ENCODE data around the gene ATL3.

The ATL3 gene

GRCh38 chr11:63708764-63709163 is 37.6 kb upstream of the ATL3 start:
- H3K4me1 ChIP-seq (ENCODE audit: low read length), result no peaks in the 10 kb centered on the region
- H3F3A ChIP-seq (ENCODE audit: insufficient read depth, low read length), result no peaks in the 10 kb centered on the region
- no peaks in the 10 kb centered on the region for H3K36me3 ChIP-seq (replicated peaks; ENCODE audit: insufficient read depth, low read length)
- no peak overlapping the region for H3K27ac ChIP-seq (ENCODE audit: low read length)
- H3K79me2 ChIP-seq (ENCODE audit: low read length), result peaks cover 95% of the 10 kb centered on the region
- H3K9me2 ChIP-seq (replicated peaks; ENCODE audit: insufficient read depth, low read length), result no peaks in the 10 kb centered on the region
- no peak for DNase-seq
- H4K20me1 ChIP-seq (ENCODE audit: insufficient read depth, low read length), result no peaks in the 10 kb centered on the region; the same call in 1 of the 2 replicates
- TF ChIP-seq EZH2 (optimal IDR thresholded peaks at IDR 0.05; ENCODE audit: low read depth, low read length) (no peak), CTCF (IDR thresholded peaks at IDR 0.05; ENCODE audit: low read length) (no peak), EZH2phosphoT487 (IDR thresholded peaks at IDR 0.05; ENCODE audit: low read length) (no peak)
- no peak overlapping the region for H3K4me2 ChIP-seq (ENCODE audit: low read depth, low read length)
- H3K9ac ChIP-seq (ENCODE audit: low read length), result no peak overlapping the region
- no peak overlapping the region for H2AFZ ChIP-seq (ENCODE audit: low read length)
- no peaks in the 10 kb centered on the region for H3K27me3 ChIP-seq (replicated peaks; ENCODE audit: insufficient read depth, low read length)
- H3K4me3 ChIP-seq (ENCODE audit: low read length), result no peak overlapping the region
- H3K9me3 ChIP-seq (replicated peaks; ENCODE audit: insufficient read depth, low read length), result no peaks in the 10 kb centered on the region

- H3K9ac ChIP-seq (ENCODE audit: low read length), result no peak overlapping the region
- peaks cover 86% of the 10 kb centered on the region for H3K79me2 ChIP-seq (ENCODE audit: low read length)
Observed at GRCh38 chr11:63705526-63705925, 34.4 kb upstream of the ATL3 start.

GRCh38 chr11:63699896-63700295 is 28.7 kb upstream of the ATL3 start:
- peaks cover 83% of the 10 kb centered on the region for H3K79me2 ChIP-seq (ENCODE audit: low read length)
- DNase-seq, result no peak
- no peak overlapping the region for H2AFZ ChIP-seq (ENCODE audit: low read length)
- TF ChIP-seq CTCF (IDR thresholded peaks at IDR 0.05; ENCODE audit: low read length) (no peak), EZH2 (optimal IDR thresholded peaks at IDR 0.05; ENCODE audit: low read depth, low read length) (no peak), EZH2phosphoT487 (IDR thresholded peaks at IDR 0.05; ENCODE audit: low read length) (no peak)
- H3K9me2 ChIP-seq (replicated peaks; ENCODE audit: insufficient read depth, low read length), result no peaks in the 10 kb centered on the region
- no peak overlapping the region for H3K27ac ChIP-seq (ENCODE audit: low read length)
- H4K20me1 ChIP-seq (ENCODE audit: insufficient read depth, low read length), result 0 out of 2 replicates have a peak, but pooled peaks cover 3% of the 10 kb centered on the region
- H3K9me3 ChIP-seq (replicated peaks; ENCODE audit: insufficient read depth, low read length), result no peaks in the 10 kb centered on the region
- H3K4me1 ChIP-seq (ENCODE audit: low read length), result no peaks in the 10 kb centered on the region
- H3K9ac ChIP-seq (ENCODE audit: low read length), result no peak overlapping the region
- H3K27me3 ChIP-seq (replicated peaks; ENCODE audit: insufficient read depth, low read length), result no peaks in the 10 kb centered on the region
- H3F3A ChIP-seq (ENCODE audit: insufficient read depth, low read length), result no peaks in the 10 kb centered on the region
- H3K4me3 ChIP-seq (ENCODE audit: low read length), result no peak overlapping the region
- H3K4me2 ChIP-seq (ENCODE audit: low read depth, low read length), result no peak overlapping the region
- no peaks in the 10 kb centered on the region; the same call in 1 of the 2 replicates for H3K36me3 ChIP-seq (replicated peaks; ENCODE audit: insufficient read depth, low read length)

More at GRCh38 chr11:63705526-63705925, 34.4 kb upstream of the ATL3 start:
- Histone ChIP-seq H3F3A (ENCODE audit: insufficient read depth, low read length) (no peaks in the 10 kb centered on the region), H3K4me2 (ENCODE audit: low read depth, low read length) (no peak overlapping the region), H3K9me3 (replicated peaks; ENCODE audit: insufficient read depth, low read length) (no peaks in the 10 kb centered on the region), H3K4me1 (ENCODE audit: low read length) (no peaks in the 10 kb centered on the region), H3K9me2 (replicated peaks; ENCODE audit: insufficient read depth, low read length) (no peaks in the 10 kb centered on the region), H2AFZ (ENCODE audit: low read length) (no peak overlapping the region), H3K4me3 (ENCODE audit: low read length) (no peak overlapping the region), H3K27me3 (replicated peaks; ENCODE audit: insufficient read depth, low read length) (no peaks in the 10 kb centered on the region), H3K36me3 (replicated peaks; ENCODE audit: insufficient read depth, low read length) (no peaks in the 10 kb centered on the region; the same call in 1 of the 2 replicates), H3K27ac (ENCODE audit: low read length) (no peak overlapping the region), H4K20me1 (ENCODE audit: insufficient read depth, low read length) (0 out of 2 replicates have a peak, but pooled peaks cover 3% of the 10 kb centered on the region)
- TF ChIP-seq EZH2 (optimal IDR thresholded peaks at IDR 0.05; ENCODE audit: low read depth, low read length), result no peak
- no peak for TF ChIP-seq EZH2phosphoT487 (IDR thresholded peaks at IDR 0.05; ENCODE audit: low read length)
- no peak for TF ChIP-seq CTCF (IDR thresholded peaks at IDR 0.05; ENCODE audit: low read length)
- no peak for DNase-seq
